Heart left ventricle (tissue), 13 donors: ENCODE data around the gene DCX.

Experiments
- POLR2A ChIP-seq, 2 donors: fragments of 450-650 bp; IDR thresholded peaks; one replicate each; pipeline ENCODE4 v1.6.1; 2017; ENCODE audit warnings: antibody characterized with exemption in 2 of 2, mild to moderate bottlenecking in 2 of 2, moderate library complexity in 2 of 2
- TF ChIP-seq, protein P1 (sequence below), 12 donors: fragments of 200-600 bp; sonication (generic) in 4 of 12; IDR thresholded peaks; one replicate each; pipeline versions ENCODE4 v1.5.0 to v1.8.0; 2018 to 2022; ENCODE audit warnings: antibody characterized with exemption in 12 of 12, mild to moderate bottlenecking in 5 of 12
- donor health status: ischemic (EF 13 %, LVEDD 7.1; RV severe dilation, severe dysfunction).
- donor health status: DM: no; HTN: yes; CAD: no.
- donor health status: DM: no; HTN: no; CAD: no.
- donor health status: ischemic (EF 25% LVEDD 6.9; RV normal size, moderate dysfunction).
- donor health status: ischemic (EF 25% LVEDD 5.7; RV mildly dilated, moderate dysfunction).
- donor health status: ischemic (EF 35%, LVEDD 5.7; RV mildly dilated, moderate dysfunction).
- donor health status: nonischemic (EF 11% LVEDD 7.7; RV severe dilation, severe dysfunction).
- donor health status: DM: yes; HTN: yes; CAD: no.
- donor health status: PGD.
- donor health status: ischemic (EF 29% LVEDD 5.4; RV normal size, mild dysfunction).
- donor health status: nonischemic (EF 23%, LVEDD 6.1; RV moderate dilation, normal function).

DNA sequence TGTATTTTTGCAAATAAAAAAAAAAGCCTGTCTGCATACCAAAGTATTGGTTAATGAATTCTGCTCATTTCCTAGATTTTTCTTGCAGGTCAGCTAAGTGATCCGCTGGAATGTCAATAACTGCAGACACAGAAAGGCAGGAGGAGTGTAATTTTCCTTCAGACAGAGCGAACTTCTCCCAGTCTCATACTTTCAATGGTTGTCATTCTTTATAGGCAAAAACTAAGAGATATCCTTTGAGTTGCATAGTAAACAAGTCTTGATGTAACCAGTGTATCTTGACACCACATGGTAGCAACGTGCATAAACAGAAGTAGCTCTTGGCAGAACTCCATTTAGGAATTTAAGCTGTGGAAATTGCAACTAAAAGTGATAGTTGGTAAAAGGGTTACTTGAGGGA, 149.9 kb downstream of the DCX start:
- TF ChIP-seq, protein P1, sequence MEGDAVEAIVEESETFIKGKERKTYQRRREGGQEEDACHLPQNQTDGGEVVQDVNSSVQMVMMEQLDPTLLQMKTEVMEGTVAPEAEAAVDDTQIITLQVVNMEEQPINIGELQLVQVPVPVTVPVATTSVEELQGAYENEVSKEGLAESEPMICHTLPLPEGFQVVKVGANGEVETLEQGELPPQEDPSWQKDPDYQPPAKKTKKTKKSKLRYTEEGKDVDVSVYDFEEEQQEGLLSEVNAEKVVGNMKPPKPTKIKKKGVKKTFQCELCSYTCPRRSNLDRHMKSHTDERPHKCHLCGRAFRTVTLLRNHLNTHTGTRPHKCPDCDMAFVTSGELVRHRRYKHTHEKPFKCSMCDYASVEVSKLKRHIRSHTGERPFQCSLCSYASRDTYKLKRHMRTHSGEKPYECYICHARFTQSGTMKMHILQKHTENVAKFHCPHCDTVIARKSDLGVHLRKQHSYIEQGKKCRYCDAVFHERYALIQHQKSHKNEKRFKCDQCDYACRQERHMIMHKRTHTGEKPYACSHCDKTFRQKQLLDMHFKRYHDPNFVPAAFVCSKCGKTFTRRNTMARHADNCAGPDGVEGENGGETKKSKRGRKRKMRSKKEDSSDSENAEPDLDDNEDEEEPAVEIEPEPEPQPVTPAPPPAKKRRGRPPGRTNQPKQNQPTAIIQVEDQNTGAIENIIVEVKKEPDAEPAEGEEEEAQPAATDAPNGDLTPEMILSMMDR (IDR thresholded peaks at IDR 0.05): no peak
- TF ChIP-seq POLR2A (IDR thresholded peaks at IDR 0.05): no peak
